ENCODE measurements around the gene PKM.
"Not testable (repeated sequence)": the region's sequence is repeated elsewhere in the genome, so short reads cannot be mapped to it uniquely, and the experiment has no call there.

PKM gene

GRCh38 chr15:72231066-72231832 is at the start of gene PKM:
Gene PKM (minus strand): TSS chr15:72231190. CDS start chr15:72219097, 12,093 bp downstream.
- TF ChIP-seq CTCF (IDR thresholded peaks at IDR 0.05; ENCODE audit: low read depth, low read length, missing control alignments) = no peak
- in situ Hi-C loops (cut with HindIII; ENCODE audit: low sequenced_read_pairs) = no loop called here
- DNase-seq (ENCODE audit: low read depth) = peak; percentile 90
- peak within 1 kb of the TSS; percentile 94 for H3K4me3 ChIP-seq (ENCODE audit: low read depth, low read length)

GRCh38 chr15:72280751-72281150 is 49.8 kb upstream of the PKM start:
- no peak overlapping the region for H3K4me3 ChIP-seq (ENCODE audit: low read depth, low read length)
- in situ Hi-C loops (cut with HindIII; ENCODE audit: low sequenced_read_pairs) = no loop called here
- no peak for TF ChIP-seq CTCF (IDR thresholded peaks at IDR 0.05; ENCODE audit: low read depth, low read length, missing control alignments)
- no peak for DNase-seq (ENCODE audit: low read depth)

GRCh38 chr15:72278737-72279136 is 47.7 kb upstream of the PKM start:
- no peak for TF ChIP-seq CTCF (IDR thresholded peaks at IDR 0.05; ENCODE audit: low read depth, low read length, missing control alignments)
- in situ Hi-C loops (cut with HindIII; ENCODE audit: low sequenced_read_pairs) = loop anchor here (10.0 kb wide), 1 partner anchor 216 kb away; no protein-coding TSS in a partner anchor
- H3K4me3 ChIP-seq (ENCODE audit: low read depth, low read length) = no peak overlapping the region
- no peak for DNase-seq (ENCODE audit: low read depth)

- DNase-seq (ENCODE audit: low read depth) = no peak
- in situ Hi-C loops (cut with HindIII; ENCODE audit: low sequenced_read_pairs) = loop anchor here (10.0 kb wide), 1 partner anchor 218 kb away; no protein-coding TSS in a partner anchor
- no peak overlapping the region for H3K4me3 ChIP-seq (ENCODE audit: low read depth, low read length)
- TF ChIP-seq CTCF (IDR thresholded peaks at IDR 0.05; ENCODE audit: low read depth, low read length, missing control alignments) = no peak
Observed at GRCh38 chr15:72276326-72276700, 45.3 kb upstream of the PKM start.

- DNase-seq (ENCODE audit: low read depth); H3K4me3 ChIP-seq (ENCODE audit: low read depth, low read length): not testable (repeated sequence)
- in situ Hi-C loops (cut with HindIII; ENCODE audit: low sequenced_read_pairs) = loop anchor here (10.0 kb wide), 1 partner anchor 219 kb away; no protein-coding TSS in a partner anchor
Observed at GRCh38 chr15:72275635-72276325, 44.8 kb upstream of the PKM start.

- TF ChIP-seq CTCF (IDR thresholded peaks at IDR 0.05; ENCODE audit: low read depth, low read length, missing control alignments) = no peak
- no peak for DNase-seq (ENCODE audit: low read depth)
- peak overlapping the region; percentile 84 for H3K4me3 ChIP-seq (ENCODE audit: low read depth, low read length)
- in situ Hi-C loops (cut with HindIII; ENCODE audit: low sequenced_read_pairs) = loop anchor here (5.0 to 10.0 kb wide), 2 partner anchors 81 to 222 kb away; no protein-coding TSS in a partner anchor
Observed at GRCh38 chr15:72272997-72273352, 42.0 kb upstream of the PKM start.
